Measurements from ENCODE around the gene ATG2A. TPM values are rescaled to one million over a fixed set of nuclear protein-coding genes. Genes with fewer than 3 reads are reported as not detected.

Gene ATG2A
- total and polyA plus RNA-seq, 10 of the 15 experiments (the other 5 are each of a cell fraction or from before 2014, with no cell fraction given) = 0.08 to 19.0 (median 4.6) TPM

DNA sequence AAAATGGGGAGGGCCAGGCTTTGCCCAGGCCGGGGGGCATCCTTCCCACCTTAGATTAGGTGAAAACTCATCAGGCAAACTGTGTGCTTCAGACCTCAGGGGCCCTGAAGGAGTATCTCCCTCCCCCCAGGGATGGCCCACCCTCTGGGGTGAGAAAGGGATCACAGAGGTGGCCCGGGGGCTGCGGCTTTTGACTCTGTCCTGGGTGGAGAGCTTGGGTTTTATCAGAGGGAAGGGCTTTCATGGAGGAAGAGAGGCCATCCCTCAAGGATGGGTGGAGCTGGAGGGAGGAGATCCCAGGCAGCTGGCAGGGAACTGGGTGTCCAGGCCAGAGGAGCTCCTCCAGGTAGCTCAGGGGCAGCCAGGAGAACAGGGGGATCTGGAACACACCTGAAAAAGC is 4.4 kb upstream of the ATG2A start (continued):
- TF ChIP-seq STAT1 (conservative IDR thresholded peaks at IDR 0.05) = no peak
- no peak for TF ChIP-seq EGR1 (IDR thresholded peaks at IDR 0.05; ENCODE audit: borderline replicate concordance in 1 of 2, low read depth in 2 of 2, low read length in 2 of 2)
- TF ChIP-seq SP1 (IDR thresholded peaks at IDR 0.05; ENCODE audit: low read depth, low read length) = no peak
- no peak for TF ChIP-seq RCOR1 (conservative IDR thresholded peaks at IDR 0.05; ENCODE audit: low read depth, low read length)
- TF ChIP-seq, protein P1, sequence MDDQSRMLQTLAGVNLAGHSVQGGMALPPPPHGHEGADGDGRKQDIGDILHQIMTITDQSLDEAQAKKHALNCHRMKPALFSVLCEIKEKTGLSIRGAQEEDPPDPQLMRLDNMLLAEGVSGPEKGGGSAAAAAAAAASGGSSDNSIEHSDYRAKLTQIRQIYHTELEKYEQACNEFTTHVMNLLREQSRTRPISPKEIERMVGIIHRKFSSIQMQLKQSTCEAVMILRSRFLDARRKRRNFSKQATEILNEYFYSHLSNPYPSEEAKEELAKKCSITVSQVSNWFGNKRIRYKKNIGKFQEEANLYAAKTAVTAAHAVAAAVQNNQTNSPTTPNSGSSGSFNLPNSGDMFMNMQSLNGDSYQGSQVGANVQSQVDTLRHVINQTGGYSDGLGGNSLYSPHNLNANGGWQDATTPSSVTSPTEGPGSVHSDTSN (IDR thresholded peaks at IDR 0.05; ENCODE audit: insufficient replicate concordance, low read depth, low read length) = no peak
- TF ChIP-seq MEF2B (IDR thresholded peaks at IDR 0.05; ENCODE audit: partially characterized antibody, poor library complexity, severe bottlenecking) = no peak
- no peak for TF ChIP-seq CBFB (IDR thresholded peaks at IDR 0.05; ENCODE audit: low read depth)

DNA sequence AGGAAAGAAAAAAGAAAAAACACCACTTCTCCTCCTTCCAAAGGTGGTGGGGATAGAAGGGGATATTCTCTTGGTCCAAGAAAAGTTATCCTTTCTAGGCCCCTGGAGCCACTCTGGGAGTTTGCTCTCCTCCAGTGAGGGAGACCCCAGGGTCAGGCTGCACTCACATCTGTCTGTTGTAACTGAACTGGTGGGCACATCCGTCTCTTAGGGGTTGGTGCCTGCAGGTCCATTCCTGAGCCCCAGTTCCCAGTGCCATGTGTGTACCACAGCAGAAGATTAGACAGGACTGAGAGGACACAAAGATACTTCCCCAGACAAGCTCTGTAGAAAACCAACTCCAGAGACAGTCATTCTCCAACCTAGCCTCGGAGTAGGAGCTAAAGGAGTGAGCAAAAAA is 3.1 kb upstream of the ATG2A start:
- Histone ChIP-seq H3K36me3 (ENCODE audit: control insufficient read depth in 2 of 2, insufficient read depth in 2 of 2, low read length in 1 of 2) (no peaks in the 10 kb centered on the region), H3K27ac (ENCODE audit: control insufficient read depth, insufficient read depth) (no peak overlapping the region), H3K4me2 (ENCODE audit: control insufficient read depth, insufficient read depth) (no peak overlapping the region), H2AFZ (ENCODE audit: control insufficient read depth, low read depth, low read length) (no peak overlapping the region; the same call in 1 of the 2 replicates), H3K27me3 (replicated peaks in 1 of 2; ENCODE audit: control insufficient read depth in 2 of 2, insufficient read depth in 2 of 2, low read length in 1 of 2) (no peaks in the 10 kb centered on the region), H4K20me1 (ENCODE audit: control insufficient read depth, insufficient read depth) (no peaks in the 10 kb centered on the region), H3K4me3 (no peak overlapping the region), H3K9ac (ENCODE audit: control insufficient read depth, insufficient read depth, low read length) (no peak overlapping the region), H3K9me3 (replicated peaks; ENCODE audit: control insufficient read depth, insufficient read depth, low read length) (no peaks in the 10 kb centered on the region), H3K4me1 (ENCODE audit: control insufficient read depth, insufficient read depth, low read length) (peaks cover 12% of the 10 kb centered on the region), H3K79me2 (ENCODE audit: control insufficient read depth, insufficient read depth, low read length) (peaks cover 11% of the 10 kb centered on the region)
- POLR2A ChIA-PET = interaction anchor here (0.6 kb wide), 1 partner anchor 68 kb away, joined by 3 read pairs; no protein-coding TSS in a partner anchor
- SMC1A ChIA-PET (ENCODE audit: uncharacterized antibody, unreplicated experiment) = interaction anchor here (1.3 kb wide), 1 partner anchor 24 kb away, joined by 4 read pairs; no protein-coding TSS in a partner anchor
- RAD21 ChIA-PET (ENCODE audit: unreplicated experiment) = no interaction called here
- TF ChIP-seq DPF2 (IDR thresholded peaks at IDR 0.05) (no peak), NFXL1 (IDR thresholded peaks at IDR 0.05; ENCODE audit: borderline replicate concordance) (no peak), EED (IDR thresholded peaks at IDR 0.05; ENCODE audit: low read depth) (no peak), CBX5 (IDR thresholded peaks at IDR 0.05; ENCODE audit: low read depth) (no peak), NR2C2 (IDR thresholded peaks at IDR 0.05; ENCODE audit: borderline replicate concordance, control insufficient read depth, insufficient read length, low read depth) (no peak), SREBF1 (IDR thresholded peaks at IDR 0.05; ENCODE audit: low read length) (no peak)
- TF ChIP-seq, protein P1 (IDR thresholded peaks at IDR 0.05; ENCODE audit: insufficient replicate concordance, low read depth, low read length) = no peak
- ATAC-seq (no peak), FAIRE-seq (no peak), DNase-seq (ENCODE audit: low read depth, low spot score) (no peak)
- CTCF ChIA-PET = interaction anchor here (1.0 kb wide), 1 partner anchor 69 kb away, joined by 3 read pairs; no protein-coding TSS in a partner anchor
- intact Hi-C loops (cut with micrococcal nuclease; ENCODE audit: unreplicated experiment) (no loop called here), in situ Hi-C loops (cut with MboI) (no loop called here)
- BruUV-seq (replicated peaks) = no TSS peak
- WGBS (ENCODE audit: insufficient coverage, insufficient replicate concordance, low lambda C conversion rate, missing lambda C conversion rate) = 44% methylated on average over 2 of the region's 2 CpGs
